Hepatocyte (in vitro differentiated cells): ENCODE data around the gene BPHL.
"Not testable (repeated sequence)": the region's sequence is repeated elsewhere in the genome, so short reads cannot be mapped to it uniquely, and the experiment has no call there.

Experiments used
- EZH2 ChIP-seq: fragments of 200-600 bp; sonication (generic); IDR thresholded peaks from 2 replicates; pipeline ENCODE4 v1.6.1; 2016; ENCODE audit warnings: antibody characterized with exemption, mild to moderate bottlenecking, borderline replicate concordance
- TF ChIP-seq, protein P1 (sequence below): fragments of 200-600 bp; sonication (generic); IDR thresholded peaks from 2 replicates; pipeline ENCODE4 v1.5.1; 2016; ENCODE audit warnings: antibody characterized with exemption, mild to moderate bottlenecking; ENCODE audit not compliant: poor library complexity

DNA sequence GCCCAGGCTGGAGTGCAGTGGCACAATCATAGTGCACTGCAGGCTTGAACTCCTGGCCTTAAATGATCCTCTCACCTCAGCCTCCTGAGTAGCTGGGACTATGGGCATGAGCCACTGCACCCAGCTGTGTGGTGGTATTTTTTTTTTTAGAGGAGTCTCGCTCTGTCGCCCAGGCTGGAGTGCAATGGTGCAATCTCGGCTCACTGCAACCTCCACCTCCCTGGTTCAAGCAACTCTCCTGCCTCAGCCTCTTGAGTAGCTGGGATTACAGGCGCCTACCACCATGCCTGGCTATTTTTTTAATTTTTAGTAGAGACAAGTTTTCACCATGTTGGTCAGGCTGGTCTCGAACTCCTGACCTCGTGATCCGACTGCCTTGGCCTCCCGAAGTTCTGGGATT is 39.6 kb upstream of the BPHL start:
- TF ChIP-seq, protein P1, sequence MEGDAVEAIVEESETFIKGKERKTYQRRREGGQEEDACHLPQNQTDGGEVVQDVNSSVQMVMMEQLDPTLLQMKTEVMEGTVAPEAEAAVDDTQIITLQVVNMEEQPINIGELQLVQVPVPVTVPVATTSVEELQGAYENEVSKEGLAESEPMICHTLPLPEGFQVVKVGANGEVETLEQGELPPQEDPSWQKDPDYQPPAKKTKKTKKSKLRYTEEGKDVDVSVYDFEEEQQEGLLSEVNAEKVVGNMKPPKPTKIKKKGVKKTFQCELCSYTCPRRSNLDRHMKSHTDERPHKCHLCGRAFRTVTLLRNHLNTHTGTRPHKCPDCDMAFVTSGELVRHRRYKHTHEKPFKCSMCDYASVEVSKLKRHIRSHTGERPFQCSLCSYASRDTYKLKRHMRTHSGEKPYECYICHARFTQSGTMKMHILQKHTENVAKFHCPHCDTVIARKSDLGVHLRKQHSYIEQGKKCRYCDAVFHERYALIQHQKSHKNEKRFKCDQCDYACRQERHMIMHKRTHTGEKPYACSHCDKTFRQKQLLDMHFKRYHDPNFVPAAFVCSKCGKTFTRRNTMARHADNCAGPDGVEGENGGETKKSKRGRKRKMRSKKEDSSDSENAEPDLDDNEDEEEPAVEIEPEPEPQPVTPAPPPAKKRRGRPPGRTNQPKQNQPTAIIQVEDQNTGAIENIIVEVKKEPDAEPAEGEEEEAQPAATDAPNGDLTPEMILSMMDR, result not testable (repeated sequence)
- TF ChIP-seq EZH2, result not testable (repeated sequence)
